GM18868 (cell line): ENCODE measurements around the gene CDC16.
"Not testable (repeated sequence)": the region's sequence is repeated elsewhere in the genome, so short reads cannot be mapped to it uniquely, and the experiment has no call there.

Experiments used
- ATAC-seq: cut with Tn5 transposase; IDR thresholded peaks from one replicate; pipeline ENCODE4 v1.9.1; 2021; ENCODE audit warnings: mild to moderate bottlenecking, moderate library complexity; ENCODE audit not compliant: unreplicated experiment

CDC16 gene

GRCh38 chr13:114226699-114227323, 7.9 kb upstream of the CDC16 start:
- peak; percentile 74 for ATAC-seq

GRCh38 chr13:114227528-114227927, 7.2 kb upstream of the CDC16 start:
- ATAC-seq = no peak

- no peak for ATAC-seq
Measured at GRCh38 chr13:114228176-114228575, 6.5 kb upstream of the CDC16 start.

- no peak for ATAC-seq
Measured at GRCh38 chr13:114229506-114229905, 5.2 kb upstream of the CDC16 start.

- ATAC-seq = no peak
Measured at GRCh38 chr13:114230117-114230516, 4.6 kb upstream of the CDC16 start.

- ATAC-seq = no peak
Measured at GRCh38 chr13:114230575-114230974, 4.1 kb upstream of the CDC16 start.

- no peak for ATAC-seq
Measured at GRCh38 chr13:114231886-114232285, 2.8 kb upstream of the CDC16 start.

- no peak for ATAC-seq
Measured at GRCh38 chr13:114234266-114234644, 442 bp upstream of the CDC16 start.

- ATAC-seq = no peak
Measured at GRCh38 chr13:114235697-114236096, 1.0 kb downstream of the CDC16 start.

GRCh38 chr13:114236227-114236626, 1.5 kb downstream of the CDC16 start:
- ATAC-seq = no peak

- no peak for ATAC-seq
Measured at GRCh38 chr13:114237415-114238112, 2.9 kb downstream of the CDC16 start.

- ATAC-seq = no peak
Measured at GRCh38 chr13:114241918-114242317, 7.2 kb downstream of the CDC16 start.

- ATAC-seq = no peak
Measured at GRCh38 chr13:114243971-114244370, 9.3 kb downstream of the CDC16 start.

- no peak for ATAC-seq
Measured at GRCh38 chr13:114244637-114245036, 9.9 kb downstream of the CDC16 start.

- ATAC-seq = no peak
Measured at GRCh38 chr13:114248011-114248410, 13.3 kb downstream of the CDC16 start.

GRCh38 chr13:114249077-114249476, 14.4 kb downstream of the CDC16 start:
- ATAC-seq = no peak

- not testable (repeated sequence) for ATAC-seq
Measured at GRCh38 chr13:114251639-114252440, 17.1 kb downstream of the CDC16 start.

- ATAC-seq = no peak
Measured at GRCh38 chr13:114256547-114256946, 21.9 kb downstream of the CDC16 start.

GRCh38 chr13:114257014-114257413, 22.3 kb downstream of the CDC16 start:
- ATAC-seq = no peak

- no peak for ATAC-seq
Measured at GRCh38 chr13:114258589-114258988, 23.9 kb downstream of the CDC16 start.

GRCh38 chr13:114259374-114259773, 24.7 kb downstream of the CDC16 start:
- ATAC-seq = no peak

- ATAC-seq = no peak
Measured at GRCh38 chr13:114259974-114260373, 25.3 kb downstream of the CDC16 start.
